ENCODE measurements around the gene IGFL4. TPM values are rescaled to one million over a fixed set of nuclear protein-coding genes. Genes with fewer than 3 reads are reported as not detected.

IGFL4 gene
- total and polyA plus RNA-seq, 9 of the 15 experiments (the other 6 are each of a cell fraction or from before 2014, with no cell fraction given) = not detected

DNA sequence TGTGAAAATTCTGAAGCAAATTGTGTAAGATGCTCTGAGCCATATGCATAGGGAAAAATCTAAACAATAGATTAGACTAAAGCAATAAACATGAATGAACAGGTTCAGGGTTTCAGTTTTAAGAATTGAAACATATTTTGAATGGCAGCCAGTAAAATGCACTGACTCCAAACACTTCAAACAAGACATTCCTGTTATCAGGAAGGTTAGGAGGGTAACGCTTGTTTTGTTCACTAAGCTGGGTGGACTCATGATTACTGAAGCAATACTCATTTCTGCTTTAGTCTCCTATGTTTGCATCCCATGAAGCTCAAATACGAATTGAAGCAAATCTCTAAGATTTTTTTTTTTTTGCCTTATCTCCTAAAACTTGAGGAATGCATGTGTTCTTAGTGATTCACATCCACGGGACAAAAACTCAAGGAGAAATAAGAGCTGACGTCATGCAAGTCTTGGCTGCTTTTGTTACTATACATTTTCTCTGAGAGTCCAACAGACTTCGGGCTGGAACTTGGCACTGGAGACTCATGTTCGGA is 29.1 kb upstream of the IGFL4 start (continued):
- TF ChIP-seq FOSL1 (tag; conservative IDR thresholded peaks at IDR 0.05) (peak; percentile 63), ATF7 (IDR thresholded peaks at IDR 0.05) (peak; percentile 56; the same call in 1 of the 2 replicates), TBL1XR1 (IDR thresholded peaks at IDR 0.05; ENCODE audit: low read length in 2 of 2) (no peak), TRIM28 (IDR thresholded peaks at IDR 0.05) (no peak), CEBPG (CRISPR knock-in tag; IDR thresholded peaks at IDR 0.05) (no peak), CEBPG (tag; conservative IDR thresholded peaks at IDR 0.05 in 1 of 2, IDR thresholded peaks at IDR 0.05 in 1 of 2) (0 out of 4 replicates have a peak, but pooled peaks of 1 of the 2 experiments have one; percentile 20), MEF2A (IDR thresholded peaks at IDR 0.05; ENCODE audit: control insufficient read depth, low read depth, low read length) (no peak), POLR2AphosphoS2 (IDR thresholded peaks at IDR 0.05; ENCODE audit: low read length) (no peak), C11orf30 (IDR thresholded peaks at IDR 0.05; ENCODE audit: low read depth) (no peak), LCOR (CRISPR knock-in tag; IDR thresholded peaks at IDR 0.05) (no peak)

DNA sequence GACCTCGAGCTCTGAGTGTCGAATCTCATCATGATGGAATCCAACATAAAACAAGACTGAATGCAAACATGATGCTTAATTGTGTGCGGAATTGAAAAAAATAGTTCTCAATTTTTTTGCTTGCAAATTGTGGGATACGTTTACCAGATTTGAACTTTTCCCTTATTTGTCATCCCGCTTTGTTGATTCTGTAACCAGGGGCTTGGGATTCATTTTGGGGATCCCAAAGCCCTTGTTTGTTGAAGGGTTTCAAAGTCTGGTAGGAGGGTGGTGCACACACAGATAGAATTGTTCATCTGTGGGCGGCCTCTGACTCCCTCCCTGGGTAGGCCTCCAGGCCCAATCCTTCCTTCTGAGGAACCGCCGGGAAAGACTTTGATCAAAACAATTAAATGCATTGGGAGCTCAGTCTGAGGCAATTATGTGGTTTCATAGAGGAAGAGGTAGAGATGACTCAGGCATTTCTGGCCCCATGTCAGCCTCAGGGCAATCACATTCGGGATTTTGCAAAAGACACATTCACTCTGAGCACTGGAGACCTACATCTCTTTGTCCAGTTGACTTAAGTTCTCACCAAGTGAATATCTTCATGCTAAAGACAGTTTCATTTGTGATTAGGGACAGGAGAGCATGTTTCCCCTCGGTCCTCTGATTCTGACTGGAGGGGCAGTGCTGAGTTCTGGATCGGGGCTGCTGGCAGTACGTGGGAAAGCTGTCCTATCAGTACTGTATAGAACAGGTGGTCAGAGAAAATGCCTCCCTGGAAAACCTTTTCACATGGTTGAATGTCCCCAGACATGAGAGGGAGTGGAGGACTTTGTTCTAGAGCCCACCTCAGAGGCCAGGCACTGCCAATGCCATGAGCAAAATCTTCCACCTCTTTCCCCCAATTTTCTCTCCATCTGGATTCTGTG is 27.8 kb upstream of the IGFL4 start:
- no peaks in the 10 kb centered on the region for H4K20me1 ChIP-seq (replicated peaks; ENCODE audit: control insufficient read depth, insufficient read depth, low read length)
- H3K4me1 ChIP-seq (replicated peaks in 1 of 2; ENCODE audit: control insufficient read depth in 2 of 2, insufficient read depth in 2 of 2, low read length in 2 of 2) = no peaks in the 10 kb centered on the region
- no peak overlapping the region for H3K4me2 ChIP-seq (ENCODE audit: insufficient read depth, low read length)
- POLR2A ChIA-PET = no interaction called here
- CTCF ChIA-PET (ENCODE audit: low intra/inter-chr PET ratio) = interaction anchor here (0.6 kb wide), 1 partner anchor 251 kb away, joined by 3 read pairs; no protein-coding TSS in a partner anchor
- BruUV-seq (replicated peaks) = no TSS peak
- H3K79me2 ChIP-seq (ENCODE audit: control insufficient read depth, insufficient read depth, low read length) = no peaks in the 10 kb centered on the region
- no peaks in the 10 kb centered on the region for H3K36me3 ChIP-seq (ENCODE audit: control insufficient read depth, insufficient read depth, low read length)
- H2AFZ ChIP-seq (ENCODE audit: low read depth, low read length) = no peak overlapping the region
- no peak for ATAC-seq
- H3K9ac ChIP-seq (ENCODE audit: insufficient read depth in 1 of 2, low read depth in 2 of 2, low read length in 2 of 2) = no peak overlapping the region
- in situ Hi-C loops (cut with MboI) = no loop called here
- no peak for DNase-seq (ENCODE audit: extremely low read depth in 1 of 4, low spot score in 3 of 4)
- WGBS (ENCODE audit: insufficient coverage, low coverage, missing lambda C conversion rate) = 2% methylated on average over 12 of the region's 12 CpGs
- H3K9me3 ChIP-seq (replicated peaks; ENCODE audit: control insufficient read depth, insufficient read depth, low read depth, low read length) = no peaks in the 10 kb centered on the region
- intact Hi-C loops (cut with micrococcal nuclease) = no loop called here
- no peaks in the 10 kb centered on the region for H3K9me1 ChIP-seq (ENCODE audit: control insufficient read depth, insufficient read depth, low read length)
- peaks cover 2 to 29% of the 10 kb centered on the region in 2 experiments; a peak in 3 of 5 replicates for H3K27me3 ChIP-seq (ENCODE audit: control insufficient read depth in 2 of 2, insufficient read depth in 2 of 2, low read length in 2 of 2)
- H3K4me3 ChIP-seq = no peak overlapping the region
- FAIRE-seq = no peak
- TF ChIP-seq C11orf30 (IDR thresholded peaks at IDR 0.05; ENCODE audit: low read depth) (peak; percentile 19; the same call in 1 of the 2 replicates), MAFG (tag; conservative IDR thresholded peaks at IDR 0.05) (0 out of 2 replicates have a peak, but pooled peaks have one; percentile 20), NFE2 (IDR thresholded peaks at IDR 0.05; ENCODE audit: low read depth) (peak; percentile 44), GABPA (tag; conservative IDR thresholded peaks at IDR 0.05; ENCODE audit: low read depth) (no peak), POLR2B (IDR thresholded peaks at IDR 0.05; ENCODE audit: low read depth, partially characterized antibody) (no peak)
- no peak overlapping the region for H3K27ac ChIP-seq (ENCODE audit: extremely low read depth, low read depth, low read length)
